ENCODE results near the gene SPG7.
A peak's percentile ranks its signal among the peaks of the same experiment; 100 is the strongest.
"Not testable (repeated sequence)": the region's sequence is repeated elsewhere in the genome, so short reads cannot be mapped to it uniquely, and the experiment has no call there.

SPG7 gene

GRCh38 chr16:89507834-89508590, at the start of gene SPG7:
TSS of gene SPG7 (plus strand) at chr16:89508403. CDS start at chr16:89508418, 15 bp downstream.
- H3K27me3 ChIP-seq (ENCODE audit: insufficient read depth, insufficient read length), result no peaks in the 10 kb centered on the region
- H3K9me3 ChIP-seq (ENCODE audit: insufficient read depth, low read length), result peaks cover 6% of the 10 kb centered on the region; the same call in 1 of the 2 replicates
- no peaks in the 10 kb centered on the region for H3K4me1 ChIP-seq (ENCODE audit: insufficient read depth, insufficient read length)
- peak within 1 kb of the TSS; percentile 86 for H3K9ac ChIP-seq (ENCODE audit: insufficient read length, low read depth)
- peaks cover 34% of the 10 kb centered on the region for H3K36me3 ChIP-seq (ENCODE audit: insufficient read depth, insufficient read length, low read length)
- TF ChIP-seq ZNF274 (IDR thresholded peaks at IDR 0.05; ENCODE audit: low read depth, low read length) (no peak), YY1 (IDR thresholded peaks at IDR 0.05; ENCODE audit: insufficient read depth, insufficient read length) (peak; percentile 80), SUZ12 (IDR thresholded peaks at IDR 0.05; ENCODE audit: extremely low read depth, insufficient read depth, insufficient read length) (no peak)
- DNase-seq (ENCODE audit: low read depth, low spot score), result peak; percentile 80
- H3K4me3 ChIP-seq (ENCODE audit: insufficient read length, low read depth), result peak within 1 kb of the TSS; percentile 76

GRCh38 chr16:89458551-89458950, 49.7 kb upstream of the SPG7 start:
- TF ChIP-seq ZNF274 (IDR thresholded peaks at IDR 0.05; ENCODE audit: low read depth, low read length), result no peak
- TF ChIP-seq SUZ12 (IDR thresholded peaks at IDR 0.05; ENCODE audit: extremely low read depth, insufficient read depth, insufficient read length), result no peak
- no peak for TF ChIP-seq YY1 (IDR thresholded peaks at IDR 0.05; ENCODE audit: insufficient read depth, insufficient read length)
- Histone ChIP-seq H3K4me3 (ENCODE audit: insufficient read length, low read depth) (no peak overlapping the region), H3K9ac (ENCODE audit: insufficient read length, low read depth) (no peak overlapping the region), H3K4me1 (ENCODE audit: insufficient read depth, insufficient read length) (peaks cover 9% of the 10 kb centered on the region), H3K27me3 (ENCODE audit: insufficient read depth, insufficient read length) (no peaks in the 10 kb centered on the region), H3K9me3 (ENCODE audit: insufficient read depth, low read length) (peaks cover 7% of the 10 kb centered on the region; the same call in 1 of the 2 replicates), H3K36me3 (ENCODE audit: insufficient read depth, insufficient read length, low read length) (peaks cover 4% of the 10 kb centered on the region)
- no peak for DNase-seq (ENCODE audit: low read depth, low spot score)

- Histone ChIP-seq H3K4me3 (ENCODE audit: insufficient read length, low read depth) (no peak overlapping the region), H3K4me1 (ENCODE audit: insufficient read depth, insufficient read length) (peaks cover 8% of the 10 kb centered on the region), H3K9me3 (ENCODE audit: insufficient read depth, low read length) (peaks cover 7% of the 10 kb centered on the region; the same call in 1 of the 2 replicates), H3K36me3 (ENCODE audit: insufficient read depth, insufficient read length, low read length) (peaks cover 4% of the 10 kb centered on the region), H3K27me3 (ENCODE audit: insufficient read depth, insufficient read length) (no peaks in the 10 kb centered on the region), H3K9ac (ENCODE audit: insufficient read length, low read depth) (no peak overlapping the region)
- DNase-seq (ENCODE audit: low read depth, low spot score), result no peak
- TF ChIP-seq YY1 (IDR thresholded peaks at IDR 0.05; ENCODE audit: insufficient read depth, insufficient read length), result no peak
- TF ChIP-seq ZNF274 (IDR thresholded peaks at IDR 0.05; ENCODE audit: low read depth, low read length), result no peak
- no peak for TF ChIP-seq SUZ12 (IDR thresholded peaks at IDR 0.05; ENCODE audit: extremely low read depth, insufficient read depth, insufficient read length)
Observed at GRCh38 chr16:89458967-89459366, 49.2 kb upstream of the SPG7 start.

- H3K9ac ChIP-seq (ENCODE audit: insufficient read length, low read depth), result no peak overlapping the region
- DNase-seq (ENCODE audit: low read depth, low spot score), result no peak
- H3K4me1 ChIP-seq (ENCODE audit: insufficient read depth, insufficient read length), result peaks cover 8% of the 10 kb centered on the region
- TF ChIP-seq ZNF274 (IDR thresholded peaks at IDR 0.05; ENCODE audit: low read depth, low read length) (no peak), SUZ12 (IDR thresholded peaks at IDR 0.05; ENCODE audit: extremely low read depth, insufficient read depth, insufficient read length) (no peak), YY1 (IDR thresholded peaks at IDR 0.05; ENCODE audit: insufficient read depth, insufficient read length) (no peak)
- peaks cover 10% of the 10 kb centered on the region for H3K36me3 ChIP-seq (ENCODE audit: insufficient read depth, insufficient read length, low read length)
- no peak overlapping the region for H3K4me3 ChIP-seq (ENCODE audit: insufficient read length, low read depth)
- peaks cover 7% of the 10 kb centered on the region; the same call in 1 of the 2 replicates for H3K9me3 ChIP-seq (ENCODE audit: insufficient read depth, low read length)
- no peaks in the 10 kb centered on the region for H3K27me3 ChIP-seq (ENCODE audit: insufficient read depth, insufficient read length)
Observed at GRCh38 chr16:89460556-89460955, 47.6 kb upstream of the SPG7 start.

GRCh38 chr16:89461890-89462289, 46.3 kb upstream of the SPG7 start:
- not testable (repeated sequence) for H3K9me3 ChIP-seq (ENCODE audit: insufficient read depth, low read length); H3K9ac ChIP-seq (ENCODE audit: insufficient read length, low read depth); H3K27me3 ChIP-seq (ENCODE audit: insufficient read depth, insufficient read length); H3K4me3 ChIP-seq (ENCODE audit: insufficient read length, low read depth); DNase-seq (ENCODE audit: low read depth, low spot score)
- Histone ChIP-seq H3K4me1 (ENCODE audit: insufficient read depth, insufficient read length) (peaks cover 11% of the 10 kb centered on the region), H3K36me3 (ENCODE audit: insufficient read depth, insufficient read length, low read length) (peaks cover 10% of the 10 kb centered on the region)

GRCh38 chr16:89462639-89463038, 45.6 kb upstream of the SPG7 start:
- H3K27me3 ChIP-seq (ENCODE audit: insufficient read depth, insufficient read length); H3K4me1 ChIP-seq (ENCODE audit: insufficient read depth, insufficient read length); H3K4me3 ChIP-seq (ENCODE audit: insufficient read length, low read depth); DNase-seq (ENCODE audit: low read depth, low spot score); H3K9ac ChIP-seq (ENCODE audit: insufficient read length, low read depth); H3K9me3 ChIP-seq (ENCODE audit: insufficient read depth, low read length): not testable (repeated sequence)
- peaks cover 13% of the 10 kb centered on the region for H3K36me3 ChIP-seq (ENCODE audit: insufficient read depth, insufficient read length, low read length)

GRCh38 chr16:89463312-89463711, 44.9 kb upstream of the SPG7 start:
- H3K4me3 ChIP-seq (ENCODE audit: insufficient read length, low read depth); H3K9me3 ChIP-seq (ENCODE audit: insufficient read depth, low read length); DNase-seq (ENCODE audit: low read depth, low spot score): not testable (repeated sequence)

GRCh38 chr16:89466920-89467319, 41.3 kb upstream of the SPG7 start:
- Histone ChIP-seq H3K9me3 (ENCODE audit: insufficient read depth, low read length) (no peaks in the 10 kb centered on the region), H3K4me1 (ENCODE audit: insufficient read depth, insufficient read length) (peaks cover 8% of the 10 kb centered on the region), H3K9ac (ENCODE audit: insufficient read length, low read depth) (no peak overlapping the region), H3K4me3 (ENCODE audit: insufficient read length, low read depth) (no peak overlapping the region), H3K36me3 (ENCODE audit: insufficient read depth, insufficient read length, low read length) (peaks cover 29% of the 10 kb centered on the region), H3K27me3 (ENCODE audit: insufficient read depth, insufficient read length) (no peaks in the 10 kb centered on the region)
- TF ChIP-seq ZNF274 (IDR thresholded peaks at IDR 0.05; ENCODE audit: low read depth, low read length), result no peak
- no peak for TF ChIP-seq SUZ12 (IDR thresholded peaks at IDR 0.05; ENCODE audit: extremely low read depth, insufficient read depth, insufficient read length)
- no peak for TF ChIP-seq YY1 (IDR thresholded peaks at IDR 0.05; ENCODE audit: insufficient read depth, insufficient read length)
- DNase-seq (ENCODE audit: low read depth, low spot score), result no peak

More at GRCh38 chr16:89463312-89463711, 44.9 kb upstream of the SPG7 start:
- H3K9ac ChIP-seq (ENCODE audit: insufficient read length, low read depth); H3K27me3 ChIP-seq (ENCODE audit: insufficient read depth, insufficient read length); H3K4me1 ChIP-seq (ENCODE audit: insufficient read depth, insufficient read length): not testable (repeated sequence)
- H3K36me3 ChIP-seq (ENCODE audit: insufficient read depth, insufficient read length, low read length), result peaks cover 19% of the 10 kb centered on the region

Measured in NT2/D1 (cell line).